H1 (cell line): Measurements from ENCODE around the gene RHOB. TPM values are rescaled to one million over a fixed set of nuclear protein-coding genes. Genes with fewer than 3 reads are reported as not detected.

Experiments
- CTCF ChIA-PET: fragments of 300-600 bp; sonication (Branson Sonifier 250); formaldehyde crosslinking; loops from one replicate; lab custom pipeline; 2021; ENCODE audit not compliant: partially characterized antibody; lab: Charles Lee
- POLR2A ChIA-PET: fragments of 300-600 bp; sonication (Branson Sonifier 250); formaldehyde crosslinking; loops from one replicate; lab custom pipeline; 2021; ENCODE audit warnings: inconsistent platforms; ENCODE audit not compliant: partially characterized antibody; lab: Charles Lee
- DNase-seq, 2 experiments: peaks; one replicate each; pipeline versions ENCODE4 v3.0.0 to v3.0.0-alpha.2; 2010 to 2022; ENCODE audit warnings: low spot score in 2 of 2, low read depth in 1 of 2, mixed read lengths in 1 of 2
- FAIRE-seq: peaks from 2 replicates; lab custom pipeline; 2011; peaks lifted over from hg19 to GRCh38; lab: Jason Lieb, UNC
- H2AFZ ChIP-seq: 2 replicates; pipeline ENCODE4 v1.8.1; 2012; ENCODE audit warnings: low read length, inconsistent platforms
- H2AK5ac ChIP-seq: 2 replicates; pipeline ENCODE4 v1.6.1; 2013; ENCODE audit warnings: low read depth, low read length
- H2BK120ac ChIP-seq: replicated peaks from 2 replicates; pipeline ENCODE3; 2013; ENCODE audit warnings: low read depth, low read length, inconsistent platforms
- H2BK12ac ChIP-seq: 2 replicates; pipeline ENCODE4 v1.6.1; 2013; ENCODE audit warnings: low read depth, low read length
- H2BK15ac ChIP-seq: 2 replicates; pipeline ENCODE4 v1.6.1; 2013; ENCODE audit warnings: low read length
- H2BK20ac ChIP-seq: 2 replicates; pipeline ENCODE4 v1.6.1; 2013; ENCODE audit warnings: low read length
- H2BK5ac ChIP-seq: 2 replicates; pipeline ENCODE4 v1.6.1; 2013; ENCODE audit warnings: low read depth, low read length
- H3K14ac ChIP-seq: 2 replicates; pipeline ENCODE4 v1.6.1; 2013; ENCODE audit warnings: inconsistent platforms; ENCODE audit not compliant: insufficient read length
- H3K18ac ChIP-seq: 2 replicates; pipeline ENCODE4 v1.6.1; 2013; ENCODE audit warnings: low read length; ENCODE audit errors: extremely low read depth
- H3K23ac ChIP-seq: 2 replicates; pipeline ENCODE4 v1.6.1; 2013; ENCODE audit warnings: inconsistent platforms; ENCODE audit not compliant: insufficient read length
- H3K23me2 ChIP-seq: 2 replicates; pipeline ENCODE4 v1.6.1; 2013; ENCODE audit warnings: low read depth, low read length
- H3K27ac ChIP-seq: 2 replicates; pipeline ENCODE4 v1.6.1; 2011; ENCODE audit warnings: low read depth, low read length, inconsistent platforms
- H3K27me3 ChIP-seq, 4 experiments: replicated peaks in 1 of 4; 1 replicate in 1 of 4; 2 replicates in 3 of 4; pipeline versions ENCODE4 v1.6.1 to v1.8.1; 2011 to 2013; ENCODE audit warnings: low read length in 3 of 4, mild to moderate bottlenecking in 3 of 4, inconsistent platforms in 2 of 4, mixed read lengths in 2 of 4, moderate library complexity in 1 of 4; ENCODE audit not compliant: control insufficient read depth in 3 of 4, insufficient read depth in 3 of 4; ENCODE audit errors: extremely low read depth in 1 of 4
- H3K36me3 ChIP-seq, 4 experiments: 2 replicates each; pipeline versions ENCODE4 v1.6.1 to v1.8.1; 2011 to 2013; ENCODE audit warnings: mild to moderate bottlenecking in 4 of 4, low read length in 3 of 4, moderate library complexity in 2 of 4, control low read depth in 1 of 4, inconsistent platforms in 1 of 4; ENCODE audit not compliant: insufficient read depth in 4 of 4, control insufficient read depth in 2 of 4
- H3K4ac ChIP-seq: replicated peaks from 2 replicates; pipeline ENCODE3; 2013; ENCODE audit warnings: low read length, low read depth, mixed read lengths, inconsistent platforms; ENCODE audit not compliant: insufficient read length
- H3K4me1 ChIP-seq, 4 experiments: replicated peaks in 1 of 4; 1 replicate in 1 of 4; 2 replicates in 3 of 4; pipeline versions ENCODE4 v1.6.1 to v1.8.1; 2011 to 2013; ENCODE audit warnings: low read length in 3 of 4, inconsistent platforms in 2 of 4, mixed read lengths in 1 of 4; ENCODE audit not compliant: insufficient read depth in 4 of 4, control insufficient read depth in 3 of 4
- H3K4me2 ChIP-seq, 2 experiments: 2 replicates each; pipeline versions ENCODE4 v1.6.1 to v1.8.1; 2011 to 2013; ENCODE audit warnings: low read depth in 2 of 2, low read length in 2 of 2, control low read depth in 1 of 2, inconsistent platforms in 1 of 2, mild to moderate bottlenecking in 1 of 2; ENCODE audit not compliant: insufficient read depth in 1 of 2
- H3K4me3 ChIP-seq, 4 experiments: fragments of 200-600, 300-600 bp in 1 of 4; sonication (generic), shearing (Covaris generic), sonication (Bioruptor Twin) in 1 of 4; 2 replicates each; pipeline versions ENCODE4 v1.5.1 to v1.8.1; 2011 to 2016; ENCODE audit warnings: low read length in 4 of 4, low read depth in 3 of 4, control low read depth in 2 of 4, inconsistent platforms in 2 of 4, mild to moderate bottlenecking in 2 of 4, mixed read lengths in 1 of 4, moderate library complexity in 1 of 4; ENCODE audit not compliant: insufficient read depth in 2 of 4; ENCODE audit errors: extremely low read depth in 1 of 4
- H3K56ac ChIP-seq: replicated peaks from 2 replicates; pipeline ENCODE3; 2013; ENCODE audit warnings: low read depth, mild to moderate bottlenecking, mixed read lengths, low read length, inconsistent platforms; ENCODE audit not compliant: insufficient read length
- H3K79me1 ChIP-seq: 2 replicates; pipeline ENCODE4 v1.6.1; 2013; ENCODE audit warnings: low read depth, low read length, control low read depth
- H3K79me2 ChIP-seq, 2 experiments: 2 replicates each; pipeline versions ENCODE4 v1.6.1 to v1.8.1; 2012 to 2013; ENCODE audit warnings: low read length in 2 of 2, mild to moderate bottlenecking in 2 of 2, inconsistent platforms in 1 of 2; ENCODE audit not compliant: insufficient read depth in 2 of 2, control insufficient read depth in 1 of 2
- H3K9ac ChIP-seq, 4 experiments: replicated peaks in 1 of 4; 1 replicate in 1 of 4; 2 replicates in 3 of 4; pipeline versions ENCODE4 v1.6.1 to v1.8.1; 2011 to 2013; ENCODE audit warnings: low read depth in 3 of 4, low read length in 3 of 4, control low read depth in 2 of 4, mild to moderate bottlenecking in 2 of 4, moderate library complexity in 2 of 4, inconsistent platforms in 1 of 4; ENCODE audit errors: extremely low read depth in 1 of 4
- H3K9me3 ChIP-seq, 2 experiments: 2 replicates each; pipeline versions ENCODE4 v1.6.1 to v1.8.1; 2012 to 2013; ENCODE audit warnings: mild to moderate bottlenecking in 2 of 2, moderate library complexity in 2 of 2, control low read depth in 1 of 2, inconsistent platforms in 1 of 2, low read depth in 1 of 2, low read length in 1 of 2, mixed read lengths in 1 of 2; ENCODE audit not compliant: insufficient read depth in 2 of 2
- H4K20me1 ChIP-seq, 2 experiments: replicated peaks in 1 of 2; 2 replicates each; pipeline versions ENCODE3 to v1.8.1; 2011 to 2013; ENCODE audit warnings: inconsistent platforms in 2 of 2, low read length in 2 of 2, mild to moderate bottlenecking in 1 of 2; ENCODE audit not compliant: insufficient read depth in 2 of 2, control insufficient read depth in 1 of 2
- H4K5ac ChIP-seq: 2 replicates; pipeline ENCODE4 v1.6.1; 2013; ENCODE audit warnings: low read length, low read depth, mixed read lengths, inconsistent platforms; ENCODE audit not compliant: insufficient read length
- H4K8ac ChIP-seq: 2 replicates; pipeline ENCODE4 v1.8.0; 2013; ENCODE audit warnings: mild to moderate bottlenecking, moderate library complexity, low read length, inconsistent platforms; ENCODE audit not compliant: insufficient read depth; ENCODE audit errors: extremely low read depth
- H4K91ac ChIP-seq: replicated peaks from 2 replicates; pipeline ENCODE3; 2013; ENCODE audit warnings: low read length, mixed read lengths, inconsistent platforms; ENCODE audit not compliant: insufficient read length
- BACH1 ChIP-seq: IDR thresholded peaks from 2 replicates; pipeline ENCODE4 v1.6.1; 2012; ENCODE audit warnings: low read length, improper control_type of control experiment
- BCL11A ChIP-seq, 2 experiments: IDR thresholded peaks; one replicate each; pipeline ENCODE4 v1.6.1; 2011; ENCODE audit warnings: low read depth in 2 of 2, low read length in 2 of 2, mild to moderate bottlenecking in 2 of 2
- CHD1 ChIP-seq: IDR thresholded peaks from 2 replicates; pipeline ENCODE4 v1.6.1; 2012; ENCODE audit warnings: low read depth, low read length, improper control_type of control experiment
- EP300 ChIP-seq, 2 experiments: IDR thresholded peaks; 1 replicate in 1 of 2; 2 replicates in 1 of 2; pipeline ENCODE4 v1.6.1; 2011 to 2012; ENCODE audit warnings: low read depth in 2 of 2, low read length in 2 of 2, mild to moderate bottlenecking in 2 of 2, borderline replicate concordance in 1 of 2, inconsistent platforms in 1 of 2, moderate library complexity in 1 of 2
- FOSL1 ChIP-seq: IDR thresholded peaks from 2 replicates; pipeline ENCODE4 v1.6.1; 2011; ENCODE audit warnings: mild to moderate bottlenecking, low read depth, low read length, moderate library complexity; ENCODE audit not compliant: insufficient read depth
- GTF2F1 ChIP-seq: IDR thresholded peaks from 2 replicates; pipeline ENCODE4 v1.6.1; 2012; ENCODE audit warnings: low read depth, low read length, improper control_type of control experiment, borderline replicate concordance
- HDAC2 ChIP-seq, 2 experiments: fragments of 300-600 bp in 1 of 2; sonication (generic) in 1 of 2; IDR thresholded peaks; 2 replicates each; pipeline ENCODE4 v1.6.1; 2011 to 2012; ENCODE audit warnings: low read depth in 2 of 2, low read length in 2 of 2, mild to moderate bottlenecking in 2 of 2, moderate library complexity in 2 of 2, borderline replicate concordance in 1 of 2, inconsistent platforms in 1 of 2
- PHF8 ChIP-seq: fragments of 200-600 bp; sonication (generic); conservative IDR thresholded peaks from 2 replicates; pipeline ENCODE4 v1.7.1; 2012; ENCODE audit warnings: low read depth, mild to moderate bottlenecking, inconsistent platforms, low read length, moderate library complexity
- RAD21 ChIP-seq, 2 experiments: IDR thresholded peaks in 1 of 2; conservative IDR thresholded peaks in 1 of 2; 2 replicates each; pipeline ENCODE4 v1.6.1; 2011; ENCODE audit warnings: low read depth in 2 of 2, low read length in 2 of 2, improper control_type of control experiment in 1 of 2, inconsistent platforms in 1 of 2, mild to moderate bottlenecking in 1 of 2, moderate library complexity in 1 of 2
- RXRA ChIP-seq: IDR thresholded peaks from 2 replicates; pipeline ENCODE4 v1.6.1; 2011; ENCODE audit warnings: low read depth, mild to moderate bottlenecking, low read length, moderate library complexity; ENCODE audit not compliant: insufficient read depth
- SP4 ChIP-seq: IDR thresholded peaks from 2 replicates; pipeline ENCODE4 v1.6.1; 2012; ENCODE audit warnings: low read length, inconsistent platforms
- WGBS, 2 experiments: shearing (Covaris generic) in 1 of 2; methylation state at CpG; one replicate each; pipeline versions ENCODE4 v1.1.6 to v1.1.7; 2013 to 2015; ENCODE audit warnings: low lambda C conversion rate in 2 of 2, mixed read lengths in 2 of 2, inconsistent platforms in 1 of 2, low coverage in 1 of 2, missing lambda C conversion rate in 1 of 2; ENCODE audit not compliant: insufficient replicate concordance in 2 of 2, insufficient coverage in 1 of 2, insufficient read length in 1 of 2; ENCODE audit errors: extremely low coverage in 1 of 2, missing lambda C conversion rate in 1 of 2; 5-methylcytosine and 5-hydroxymethylcytosine counted together
- polyA plus RNA-seq, 7 experiments: library from polyadenylated mRNA; depleted of rRNA in 3 of 7; stranded (reverse) in 5 of 7; unstranded in 2 of 7; fragments of >200 nt in 5 of 7; fragments of 200-250 nt in 2 of 7; gene quantifications; 1 replicate in 5 of 7; 2 replicates in 1 of 7; 4 replicates in 1 of 7; pipeline versions ENCODE4 v1.2.1 to v1.2.3, GENCODE V29; 2011 to 2013; ENCODE audit warnings: missing spikeins in 2 of 7, mixed read lengths in 2 of 7
- total RNA-seq: library from RNA; stranded (reverse); fragmentation: NEBNext Ultra II Directional; extraction: Animal tissue kit (Norgen Biotek cat#: 25700); gene quantifications from 2 replicates; pipeline ENCODE4 v1.2.1, GENCODE V29; 2021
- TF ChIP-seq, protein P1 (sequence below): IDR thresholded peaks from 2 replicates; pipeline ENCODE4 v1.6.1; 2012; ENCODE audit warnings: inconsistent platforms

RHOB gene
- total and polyA plus RNA-seq, 2 of the 8 experiments (the other 6 are each of a cell fraction or from before 2014, with no cell fraction given), result 9.3 to 9.5 TPM

- no peak overlapping the region for H2AFZ ChIP-seq
- no peaks in the 10 kb centered on the region for H4K20me1 ChIP-seq
- H4K91ac ChIP-seq, result peak overlapping the region; percentile 52
- TF ChIP-seq SP4, result no peak
- TF ChIP-seq, protein P1, sequence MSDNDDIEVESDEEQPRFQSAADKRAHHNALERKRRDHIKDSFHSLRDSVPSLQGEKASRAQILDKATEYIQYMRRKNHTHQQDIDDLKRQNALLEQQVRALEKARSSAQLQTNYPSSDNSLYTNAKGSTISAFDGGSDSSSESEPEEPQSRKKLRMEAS, result no peak
- TF ChIP-seq RAD21 (IDR thresholded peaks at IDR 0.05 in 1 of 2, conservative IDR thresholded peaks at IDR 0.05 in 1 of 2; ENCODE audit: low read depth in 2 of 2, low read length in 2 of 2), result no peak
- no peak for TF ChIP-seq BCL11A (IDR thresholded peaks at IDR 0.05; ENCODE audit: low read depth in 2 of 2, low read length in 2 of 2)
- TF ChIP-seq PHF8, result no peak
- no peak for TF ChIP-seq GTF2F1
- TF ChIP-seq EP300 (IDR thresholded peaks at IDR 0.05; ENCODE audit: borderline replicate concordance in 1 of 2, low read depth in 2 of 2, low read length in 2 of 2), result no peak
- TF ChIP-seq RXRA, result no peak
- no peak for TF ChIP-seq CHD1
- TF ChIP-seq HDAC2 (IDR thresholded peaks at IDR 0.05; ENCODE audit: borderline replicate concordance in 1 of 2, low read depth in 2 of 2, low read length in 2 of 2), result no peak
- no peak for TF ChIP-seq FOSL1
- TF ChIP-seq BACH1, result no peak
These were observed 41.3 kb downstream of the RHOB start for GRCh38 chr2:20488201-20488641.

More at GRCh38 chr2:20488201-20488641, 41.3 kb downstream of the RHOB start:
- H3K27ac ChIP-seq, result no peak overlapping the region
- peak overlapping the region; percentile 57; the same call in 1 of the 2 replicates for H3K18ac ChIP-seq
- 0 out of 2 replicates have a peak overlapping the region, but pooled peaks have one; percentile 27 for H2BK20ac ChIP-seq
- H3K4me2 ChIP-seq, result 0 out of 4 replicates have a peak overlapping the region, but pooled peaks of 1 of the 2 experiments have one; percentile 10
- no peak overlapping the region for H2BK5ac ChIP-seq
- no peak overlapping the region for H2BK15ac ChIP-seq
- peak overlapping the region; percentile 33 for H2BK120ac ChIP-seq
- DNase-seq (no peak), FAIRE-seq (no peak)
- peak overlapping the region; percentile 31; the same call in 1 of the 2 replicates for H4K8ac ChIP-seq
- H3K27me3 ChIP-seq, result no peaks in the 10 kb centered on the region
- H3K4me1 ChIP-seq, result peaks cover 9 to 16% (median 14%) of the 10 kb centered on the region in 4 experiments
- no peak overlapping the region for H3K56ac ChIP-seq
- H3K36me3 ChIP-seq, result no peaks in the 10 kb centered on the region
- no peaks in the 10 kb centered on the region for H3K9me3 ChIP-seq
- H3K79me2 ChIP-seq, result no peaks in the 10 kb centered on the region
- no peak overlapping the region for H2AK5ac ChIP-seq
- H3K23ac ChIP-seq, result no peak overlapping the region
- ChIA-PET POLR2A (interaction anchor here (0.9 to 2.3 kb wide), 2 partner anchors 9 to 41 kb away, joined by 3 to 10 read pairs; partner anchors contain the start of gene RHOB), CTCF (interaction anchor here (1.1 to 2.5 kb wide), 5 partner anchors 18 to 146 kb away, joined by 3 to 9 read pairs (median 8); partner anchors contain the start of gene RHOB)
- WGBS, 2 experiments, result 61% methylated on average over 9 of the region's 9 CpGs; no CpG with 5 or more reads in 1 of the 2 experiments
- H4K5ac ChIP-seq, result peak overlapping the region; percentile 30
- H3K4me3 ChIP-seq, result no peak overlapping the region; a peak in 1 of 8 replicates
- H3K23me2 ChIP-seq, result no peaks in the 10 kb centered on the region
- H3K9ac ChIP-seq, result no peak overlapping the region
- H3K14ac ChIP-seq, result no peak overlapping the region
- no peak overlapping the region for H3K4ac ChIP-seq
- H2BK12ac ChIP-seq, result no peak overlapping the region
- H3K79me1 ChIP-seq, result no peaks in the 10 kb centered on the region
